Ectodermal cell (in vitro differentiated cells): Measurements from ENCODE around the gene DNPH1. TPM values are rescaled to one million over a fixed set of nuclear protein-coding genes. Genes with fewer than 3 reads are reported as not detected.

Experiments
- H3K27ac ChIP-seq: 2 replicates; pipeline ENCODE4 v1.7.0; 2013; ENCODE audit warnings: mild to moderate bottlenecking, low read depth, low read length; ENCODE audit not compliant: insufficient read depth, poor library complexity, severe bottlenecking
- H3K27me3 ChIP-seq: 2 replicates; pipeline ENCODE4 v1.7.0; 2013; ENCODE audit warnings: mild to moderate bottlenecking, low read length; ENCODE audit not compliant: insufficient read depth, control insufficient read depth, poor library complexity, severe bottlenecking
- H3K36me3 ChIP-seq: one replicate; pipeline ENCODE4 v1.7.0; 2013; ENCODE audit warnings: low read length; ENCODE audit not compliant: control insufficient read depth, insufficient read depth
- H3K4me1 ChIP-seq: one replicate; pipeline ENCODE4 v1.7.0; 2013; ENCODE audit warnings: low read length; ENCODE audit not compliant: control insufficient read depth, insufficient read depth
- H3K4me3 ChIP-seq: 2 replicates; pipeline ENCODE4 v1.7.0; 2013; ENCODE audit warnings: low read depth, low read length, control low read depth; ENCODE audit not compliant: insufficient read depth
- H3K9me3 ChIP-seq: 2 replicates; pipeline ENCODE4 v1.7.0; 2013; ENCODE audit warnings: mild to moderate bottlenecking, low read length, moderate library complexity; ENCODE audit not compliant: control insufficient read depth
- WGBS, 2 experiments: methylation state at CpG; one replicate each; pipeline ENCODE4 v1.1.7; 2013; ENCODE audit warnings: missing lambda C conversion rate in 2 of 2; 5-methylcytosine and 5-hydroxymethylcytosine counted together
- polyA plus RNA-seq, 4 experiments: library from polyadenylated mRNA; stranded (reverse); fragments of 50-300 nt; gene quantifications; one replicate each; pipeline ENCODE4 v1.2.3, GENCODE V29; 2013

The DNPH1 gene, protein sequence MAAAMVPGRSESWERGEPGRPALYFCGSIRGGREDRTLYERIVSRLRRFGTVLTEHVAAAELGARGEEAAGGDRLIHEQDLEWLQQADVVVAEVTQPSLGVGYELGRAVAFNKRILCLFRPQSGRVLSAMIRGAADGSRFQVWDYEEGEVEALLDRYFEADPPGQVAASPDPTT
- polyA plus RNA-seq (2013, experiment 1 of 4): 76.0 TPM
- polyA plus RNA-seq (2013, experiment 2 of 4): 63.7 TPM
- 77.6 TPM for polyA plus RNA-seq (2013, experiment 3 of 4)
- 92.0 TPM for polyA plus RNA-seq (2013, experiment 4 of 4)

DNA sequence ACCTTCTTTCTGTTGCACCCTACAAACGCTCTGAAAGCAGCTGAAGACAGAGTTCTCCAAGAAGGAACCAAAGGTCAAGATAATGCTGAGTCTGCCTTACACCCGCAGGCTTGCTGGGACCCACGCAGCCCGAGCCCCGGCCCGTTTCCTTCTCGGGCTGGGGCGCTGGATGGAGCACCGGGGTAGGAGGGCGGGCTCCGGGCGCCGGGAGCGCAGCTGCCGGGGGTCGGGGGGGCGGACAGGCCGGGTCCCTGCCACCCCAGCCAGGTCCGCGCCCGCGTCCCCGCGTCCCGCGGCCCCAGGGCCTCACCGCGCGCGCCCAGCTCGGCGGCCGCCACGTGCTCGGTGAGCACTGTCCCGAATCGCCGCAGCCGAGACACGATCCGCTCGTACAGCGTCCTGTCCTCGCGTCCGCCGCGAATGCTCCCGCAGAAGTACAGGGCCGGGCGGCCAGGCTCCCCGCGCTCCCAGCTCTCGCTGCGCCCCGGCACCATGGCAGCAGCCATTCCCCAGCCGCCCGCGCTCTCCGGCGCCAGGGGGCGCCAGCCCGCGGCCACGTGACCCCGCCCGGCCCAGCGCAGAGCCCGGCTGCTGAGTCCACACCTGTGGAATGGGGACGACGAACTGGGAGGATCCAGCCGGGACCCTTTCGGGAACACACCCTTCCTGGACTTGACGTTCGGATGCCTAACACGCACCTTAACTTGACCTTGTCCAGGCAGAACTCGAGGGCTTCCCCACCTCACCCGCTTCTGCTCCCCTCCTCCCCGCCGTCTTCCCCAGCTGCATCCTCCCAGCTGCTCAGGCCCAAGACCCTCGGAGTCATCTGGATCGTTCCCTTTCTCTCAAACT is at the start of gene DNPH1:
TSS of gene DNPH1 (minus strand) at position 531 of the 852 bp plus-strand sequence. CDS start at position 506, 25 bp downstream.
- 5% methylated on average over 82 of the region's 82 CpGs for WGBS, 2 experiments
- Histone ChIP-seq H3K27me3 (peaks cover 28% of the 10 kb centered on the region), H3K4me1 (no peaks in the 10 kb centered on the region), H3K36me3 (peaks cover 2% of the 10 kb centered on the region), H3K4me3 (peak within 1 kb of the TSS; percentile 64), H3K9me3 (no peaks in the 10 kb centered on the region), H3K27ac (no peak within 1 kb of the TSS)

DNA sequence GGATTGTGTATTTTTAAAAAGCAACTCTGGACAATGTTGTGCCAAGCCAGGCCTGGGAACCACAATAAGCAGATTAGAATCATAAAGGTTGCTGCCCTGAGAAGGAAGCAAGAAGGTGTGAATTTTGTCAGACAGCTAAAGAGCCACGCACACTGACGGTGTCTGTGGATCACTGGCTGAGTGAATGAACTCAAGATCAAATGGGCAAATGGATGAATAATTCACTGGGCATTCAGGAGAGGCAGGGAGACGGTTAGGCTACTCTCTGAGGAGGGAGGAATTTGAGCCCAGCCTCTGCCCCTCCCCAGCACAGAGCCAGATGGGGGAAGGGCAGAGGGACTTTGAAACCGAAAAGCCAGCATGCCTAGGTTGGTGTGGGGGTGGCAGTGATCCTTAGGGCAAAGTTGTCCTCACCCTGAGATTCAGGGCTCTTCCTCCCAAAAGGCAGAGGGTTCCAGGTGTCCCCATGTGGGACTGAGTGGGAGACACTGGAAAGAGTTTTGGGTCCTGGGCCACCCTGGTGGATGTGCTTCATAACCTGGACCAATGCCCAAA is 49.3 kb upstream of the DNPH1 start:
- H3K27ac ChIP-seq: no peak overlapping the region
- WGBS, 2 experiments: 26 to 36% methylated on average over 4 of the region's 4 CpGs

DNA sequence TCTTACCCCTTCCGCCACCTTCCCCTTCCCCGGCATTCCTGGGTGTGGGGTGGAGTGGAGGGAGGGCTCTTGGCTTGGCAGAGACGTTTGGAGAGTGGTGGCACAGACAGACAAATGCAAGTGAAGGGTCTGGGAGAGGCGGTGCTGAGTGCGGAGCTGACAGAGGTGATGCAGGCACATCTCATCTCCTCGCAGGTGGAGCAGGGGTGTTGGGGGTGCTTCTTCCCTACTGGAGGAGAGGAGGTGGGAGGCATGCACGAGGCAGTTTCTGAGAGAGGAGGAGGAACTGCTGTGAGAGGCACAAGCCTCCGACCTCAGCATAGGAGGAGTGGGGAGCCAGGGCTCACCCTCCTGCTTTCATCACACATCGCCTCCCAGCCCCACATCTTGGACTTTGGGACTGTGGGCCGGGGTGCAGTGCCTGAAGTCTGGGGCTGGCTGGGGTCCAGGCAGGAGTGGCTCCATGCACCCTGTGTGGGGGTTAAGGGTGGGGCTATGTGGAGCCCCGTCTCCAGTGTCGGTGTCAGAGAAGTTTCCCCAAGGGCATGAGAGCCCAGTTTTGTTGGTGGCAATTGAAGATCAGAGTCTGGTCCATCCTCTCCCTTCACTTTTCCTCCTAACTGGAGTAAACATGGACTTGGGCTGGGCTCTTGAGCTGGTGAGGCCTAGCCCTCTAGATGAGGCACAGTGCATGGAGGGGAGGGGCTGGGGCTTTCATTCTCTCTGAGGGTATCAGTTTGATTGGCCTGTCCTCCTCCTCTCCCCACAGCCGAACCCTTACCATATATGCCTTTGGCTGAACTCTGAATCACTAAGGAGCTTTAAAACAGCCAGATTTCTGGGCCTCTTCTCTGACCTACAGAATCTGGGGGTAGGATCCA is 48.6 kb upstream of the DNPH1 start:
- no peaks in the 10 kb centered on the region for H3K9me3 ChIP-seq
- peaks cover 33% of the 10 kb centered on the region for H3K27me3 ChIP-seq
- H3K4me1 ChIP-seq: peaks cover 30% of the 10 kb centered on the region
- H3K36me3 ChIP-seq: no peaks in the 10 kb centered on the region
- H3K27ac ChIP-seq: no peak overlapping the region
- H3K4me3 ChIP-seq: no peak overlapping the region
- WGBS, 2 experiments: 82 to 83% methylated on average over 13 of the region's 13 CpGs

More for the DNA sequence above, 49.3 kb upstream of the DNPH1 start:
- no peak overlapping the region for H3K4me3 ChIP-seq
- no peaks in the 10 kb centered on the region for H3K36me3 ChIP-seq
- H3K27me3 ChIP-seq: peaks cover 29% of the 10 kb centered on the region
- no peaks in the 10 kb centered on the region for H3K9me3 ChIP-seq
- H3K4me1 ChIP-seq: peaks cover 30% of the 10 kb centered on the region

DNA sequence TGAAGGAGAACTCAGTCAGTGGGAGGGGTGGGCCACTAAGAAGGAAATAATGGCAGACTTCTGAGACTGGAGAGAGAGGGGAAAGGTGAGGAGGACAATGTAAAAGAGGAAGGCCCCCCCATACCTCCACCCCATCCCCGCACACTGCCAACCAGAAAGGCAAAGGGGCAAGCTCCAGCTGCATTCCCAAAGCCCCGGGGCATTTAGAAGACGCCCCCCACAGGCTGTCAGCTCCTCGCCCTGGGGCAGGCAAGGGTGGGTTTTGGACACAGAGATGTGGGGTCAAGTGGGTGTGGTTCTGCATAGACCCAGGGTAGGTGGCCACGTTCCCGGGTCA is 48.0 kb upstream of the DNPH1 start:
- no peak overlapping the region for H3K27ac ChIP-seq

DNA sequence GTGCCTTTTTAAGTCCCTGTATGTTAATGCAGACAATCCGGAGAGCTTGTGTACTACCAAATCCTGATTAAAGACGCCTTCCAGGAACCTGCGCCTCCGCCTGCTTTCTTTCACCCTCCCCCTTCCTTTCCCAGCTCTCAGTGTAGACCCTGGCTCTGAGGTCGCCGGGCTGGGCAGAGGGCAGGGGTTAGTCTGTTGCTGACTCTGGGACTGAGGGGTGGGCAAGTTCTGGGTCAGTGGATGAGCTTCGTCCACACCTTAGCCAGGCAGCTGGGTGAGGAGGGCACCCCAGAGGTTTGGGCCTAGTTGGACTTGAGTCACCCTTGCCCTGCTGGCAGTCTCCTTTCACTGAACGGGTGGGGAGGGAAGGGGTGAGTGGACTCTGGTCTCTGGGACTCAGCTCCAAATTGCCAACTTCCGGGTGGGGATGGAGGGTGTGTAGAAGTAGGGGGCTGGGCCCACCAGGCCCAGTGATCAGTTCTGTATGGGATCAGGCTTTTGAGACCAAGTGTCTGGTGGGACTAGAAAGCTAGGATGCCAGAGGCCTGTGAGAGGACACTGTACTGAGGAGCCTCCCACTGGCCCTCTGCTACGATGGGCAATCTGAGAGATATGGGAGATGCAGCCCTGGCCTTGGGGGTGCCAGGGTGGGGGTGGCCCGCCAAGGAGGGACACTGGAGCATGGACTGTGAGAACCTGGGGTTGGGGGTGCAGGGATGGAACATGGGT is 47.5 kb upstream of the DNPH1 start:
- H3K27me3 ChIP-seq: peaks cover 33% of the 10 kb centered on the region
- H3K4me1 ChIP-seq: peaks cover 30% of the 10 kb centered on the region
- no peaks in the 10 kb centered on the region for H3K9me3 ChIP-seq
- H3K4me3 ChIP-seq: peak overlapping the region; percentile 39
- 58 to 62% methylated on average over 11 of the region's 11 CpGs for WGBS, 2 experiments
- no peaks in the 10 kb centered on the region for H3K36me3 ChIP-seq
- H3K27ac ChIP-seq: no peak overlapping the region

More for the DNA sequence above, 48.0 kb upstream of the DNPH1 start:
- no peak overlapping the region for H3K4me3 ChIP-seq
- H3K9me3 ChIP-seq: no peaks in the 10 kb centered on the region
- peaks cover 30% of the 10 kb centered on the region for H3K4me1 ChIP-seq
- H3K27me3 ChIP-seq: peaks cover 33% of the 10 kb centered on the region
- H3K36me3 ChIP-seq: no peaks in the 10 kb centered on the region
- 84 to 88% methylated on average over 5 to 6 of the region's 6 CpGs for WGBS, 2 experiments

DNA sequence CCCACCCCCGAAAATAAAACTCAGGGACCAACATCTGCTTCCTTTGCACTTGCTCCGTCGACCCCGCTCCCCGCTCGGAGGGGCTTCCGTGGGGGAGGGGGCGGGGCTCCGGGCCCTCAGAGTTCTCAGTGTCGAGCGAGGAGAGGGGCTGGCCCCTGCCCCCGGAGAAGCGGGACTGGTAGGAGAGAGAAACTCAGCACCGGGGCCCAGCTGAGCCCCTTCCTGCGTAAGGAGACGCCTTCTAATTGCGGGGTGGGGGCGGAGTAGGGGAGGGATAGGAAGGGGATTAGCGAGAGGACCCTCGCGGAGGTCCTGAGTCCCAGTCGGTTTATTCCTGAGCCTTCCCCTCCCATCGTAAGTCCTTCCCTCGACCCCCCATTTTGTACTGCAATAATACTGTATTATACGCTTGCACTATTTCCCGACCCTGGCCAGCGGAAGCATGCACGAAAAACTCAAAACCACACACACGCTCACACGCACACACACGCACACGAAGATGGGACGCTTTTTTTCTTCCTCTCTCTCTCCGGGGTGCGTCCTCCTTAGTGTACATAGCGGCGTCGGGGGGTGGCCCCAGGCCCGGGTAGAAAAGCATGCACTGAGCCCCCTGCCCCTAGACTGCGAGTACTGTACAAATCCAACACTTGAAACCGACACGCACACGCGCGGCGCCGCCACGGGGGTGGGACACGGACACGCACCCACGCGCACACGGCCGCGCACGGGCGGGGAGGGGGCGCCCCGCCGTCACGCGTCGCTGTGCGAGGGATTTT is 46.7 kb upstream of the DNPH1 start:
- peak overlapping the region; percentile 39 for H3K4me3 ChIP-seq
- H3K27me3 ChIP-seq: peaks cover 33% of the 10 kb centered on the region
- 19 to 22% methylated on average over 63 to 64 of the region's 64 CpGs for WGBS, 2 experiments
- peaks cover 30% of the 10 kb centered on the region for H3K4me1 ChIP-seq
- no peaks in the 10 kb centered on the region for H3K36me3 ChIP-seq
- no peaks in the 10 kb centered on the region for H3K9me3 ChIP-seq
- no peak overlapping the region for H3K27ac ChIP-seq

DNA sequence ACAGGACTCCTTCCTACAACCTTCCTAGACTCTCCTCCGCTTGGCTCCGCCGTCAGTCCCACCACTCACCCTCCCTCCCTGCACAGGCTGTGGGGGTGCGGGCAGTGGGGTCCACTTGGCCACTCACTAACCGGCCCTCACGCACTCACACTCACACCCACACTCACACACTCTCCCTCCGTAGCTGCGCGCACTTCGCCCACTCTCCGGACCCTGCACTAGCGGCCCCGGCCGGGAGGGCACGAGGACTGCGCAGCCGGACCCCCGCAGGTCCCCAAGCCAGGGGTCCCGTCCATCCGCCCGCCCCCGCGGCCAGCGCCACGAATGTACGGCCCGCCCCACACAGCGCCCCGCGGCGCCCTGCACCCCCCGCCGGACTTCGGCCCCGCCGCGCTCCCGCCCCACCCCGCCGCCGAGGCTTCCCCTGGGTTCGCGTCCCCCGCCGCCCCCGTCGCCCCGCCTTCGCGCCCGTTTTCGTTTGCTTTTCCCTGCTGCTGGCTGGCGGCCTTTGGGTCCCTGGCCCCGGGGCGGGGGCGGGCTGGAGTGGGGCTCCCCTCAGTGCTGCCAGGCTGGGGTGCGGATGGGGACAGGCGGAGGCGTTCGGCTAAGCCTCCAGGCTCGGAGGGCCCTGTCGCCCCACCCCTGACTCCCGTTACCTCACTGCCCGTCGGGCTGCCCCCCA is 45.8 kb upstream of the DNPH1 start:
- Histone ChIP-seq H3K4me3 (peak overlapping the region; percentile 39), H3K36me3 (no peaks in the 10 kb centered on the region)
- WGBS, 2 experiments: 4 to 5% methylated on average over 65 of the region's 65 CpGs

DNA sequence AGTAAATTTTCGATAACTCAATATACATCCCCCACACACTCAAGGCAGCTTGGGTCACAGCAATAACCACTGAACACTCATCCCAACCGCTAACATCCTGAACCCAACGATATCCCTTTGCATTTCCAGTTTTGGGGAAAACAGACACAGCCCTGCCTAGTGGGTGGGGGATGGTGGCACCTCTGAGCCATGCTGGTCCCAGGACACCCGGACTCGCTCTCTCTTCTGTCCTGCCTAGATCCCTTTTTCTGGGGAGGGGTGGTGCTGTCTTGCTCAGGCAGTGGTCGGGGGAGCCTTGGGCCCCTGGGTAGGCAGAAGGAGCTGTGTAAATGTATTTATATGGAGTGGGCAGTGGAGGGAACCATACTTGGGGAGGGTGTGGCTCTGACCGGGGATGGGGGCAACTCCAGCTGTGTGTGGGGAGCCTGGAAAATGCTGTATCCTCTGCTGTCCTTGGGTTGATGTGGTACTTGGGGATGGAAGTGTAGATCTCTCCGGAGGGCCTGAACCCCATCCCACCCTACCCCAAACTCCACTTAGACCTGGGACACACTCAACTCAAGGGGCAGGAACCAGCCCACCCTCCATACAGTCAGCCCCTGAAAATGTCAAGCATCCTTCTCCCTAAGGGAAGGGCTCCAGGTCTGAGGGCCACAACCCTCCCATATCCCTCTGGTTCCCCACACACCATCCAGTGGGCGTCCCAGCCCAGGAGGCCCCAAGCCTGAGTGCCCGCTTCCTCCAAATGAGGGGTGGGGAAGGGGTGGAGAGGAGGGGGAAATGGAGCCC is 45.0 kb upstream of the DNPH1 start:
- WGBS, 2 experiments: 80 to 83% methylated on average over 8 of the region's 10 CpGs
- H3K36me3 ChIP-seq: no peaks in the 10 kb centered on the region
- no peak overlapping the region for H3K4me3 ChIP-seq
- H3K4me1 ChIP-seq: peaks cover 32% of the 10 kb centered on the region
- peaks cover 40% of the 10 kb centered on the region for H3K27me3 ChIP-seq
- H3K27ac ChIP-seq: no peak overlapping the region
- H3K9me3 ChIP-seq: no peaks in the 10 kb centered on the region

More for the DNA sequence above, 45.8 kb upstream of the DNPH1 start:
- Histone ChIP-seq H3K27me3 (peaks cover 33% of the 10 kb centered on the region), H3K9me3 (no peaks in the 10 kb centered on the region), H3K4me1 (peaks cover 30% of the 10 kb centered on the region), H3K27ac (no peak overlapping the region)
